OCI-LY7 (cell line): ENCODE data around the gene CARM1.

Experiments
- EZH2phosphoT487 ChIP-seq: fragments of 200-600 bp; sonication (generic); IDR thresholded peaks from 2 replicates; pipeline ENCODE4 v1.6.1; 2018; ENCODE audit warnings: low read depth, borderline replicate concordance, mild to moderate bottlenecking, mixed run types, antibody characterized with exemption, low read length, moderate library complexity, mixed read lengths
- TF ChIP-seq, protein P1 (sequence below): fragments of 200-600 bp; sonication (generic); conservative IDR thresholded peaks from 2 replicates; pipeline ENCODE4 v1.5.1; 2014; ENCODE audit warnings: mild to moderate bottlenecking, antibody characterized with exemption, low read length, moderate library complexity, mixed read lengths

DNA sequence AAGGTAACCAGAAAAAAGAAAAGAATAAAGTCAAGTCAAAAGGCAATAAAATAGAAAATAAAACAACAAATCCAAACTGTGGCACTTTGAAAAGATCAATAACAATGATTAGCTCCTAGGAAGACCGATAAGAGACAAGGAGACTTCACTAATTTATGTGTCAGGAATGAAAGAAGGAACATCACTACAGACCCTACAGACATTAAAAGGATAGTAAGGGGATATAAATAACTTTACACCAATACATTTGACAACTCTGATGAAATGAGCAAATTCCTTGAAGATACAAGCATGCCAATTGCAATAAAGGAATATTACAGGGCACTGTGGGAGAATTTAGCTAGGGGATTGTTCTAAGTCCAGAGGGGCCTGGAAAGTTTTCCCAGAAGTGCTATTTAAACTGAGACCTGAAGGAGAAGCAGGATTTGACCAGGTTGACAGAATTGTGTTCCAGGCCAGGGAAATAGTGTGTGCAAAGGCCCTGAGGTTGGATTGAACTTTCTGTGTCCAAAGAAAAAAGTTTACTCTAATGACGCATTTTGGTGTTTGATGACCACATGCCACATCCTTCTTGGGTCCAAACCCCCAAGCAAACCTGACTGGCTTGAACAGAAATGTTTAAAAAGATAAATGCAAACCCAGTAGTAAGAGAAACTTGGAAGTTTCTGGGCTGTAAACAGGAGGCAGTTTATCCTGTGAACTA is 24.7 kb upstream of the CARM1 start:
- TF ChIP-seq, protein P1, sequence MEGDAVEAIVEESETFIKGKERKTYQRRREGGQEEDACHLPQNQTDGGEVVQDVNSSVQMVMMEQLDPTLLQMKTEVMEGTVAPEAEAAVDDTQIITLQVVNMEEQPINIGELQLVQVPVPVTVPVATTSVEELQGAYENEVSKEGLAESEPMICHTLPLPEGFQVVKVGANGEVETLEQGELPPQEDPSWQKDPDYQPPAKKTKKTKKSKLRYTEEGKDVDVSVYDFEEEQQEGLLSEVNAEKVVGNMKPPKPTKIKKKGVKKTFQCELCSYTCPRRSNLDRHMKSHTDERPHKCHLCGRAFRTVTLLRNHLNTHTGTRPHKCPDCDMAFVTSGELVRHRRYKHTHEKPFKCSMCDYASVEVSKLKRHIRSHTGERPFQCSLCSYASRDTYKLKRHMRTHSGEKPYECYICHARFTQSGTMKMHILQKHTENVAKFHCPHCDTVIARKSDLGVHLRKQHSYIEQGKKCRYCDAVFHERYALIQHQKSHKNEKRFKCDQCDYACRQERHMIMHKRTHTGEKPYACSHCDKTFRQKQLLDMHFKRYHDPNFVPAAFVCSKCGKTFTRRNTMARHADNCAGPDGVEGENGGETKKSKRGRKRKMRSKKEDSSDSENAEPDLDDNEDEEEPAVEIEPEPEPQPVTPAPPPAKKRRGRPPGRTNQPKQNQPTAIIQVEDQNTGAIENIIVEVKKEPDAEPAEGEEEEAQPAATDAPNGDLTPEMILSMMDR = no peak
- no peak for TF ChIP-seq EZH2phosphoT487
